ENCODE data around the gene SCG2. TPM values are rescaled to one million over a fixed set of nuclear protein-coding genes. Genes with fewer than 3 reads are reported as not detected.

Gene SCG2
- total and polyA plus RNA-seq, 2 of the 4 experiments (the other 2 are of a cell fraction): 0.36 to 0.46 TPM

DNA sequence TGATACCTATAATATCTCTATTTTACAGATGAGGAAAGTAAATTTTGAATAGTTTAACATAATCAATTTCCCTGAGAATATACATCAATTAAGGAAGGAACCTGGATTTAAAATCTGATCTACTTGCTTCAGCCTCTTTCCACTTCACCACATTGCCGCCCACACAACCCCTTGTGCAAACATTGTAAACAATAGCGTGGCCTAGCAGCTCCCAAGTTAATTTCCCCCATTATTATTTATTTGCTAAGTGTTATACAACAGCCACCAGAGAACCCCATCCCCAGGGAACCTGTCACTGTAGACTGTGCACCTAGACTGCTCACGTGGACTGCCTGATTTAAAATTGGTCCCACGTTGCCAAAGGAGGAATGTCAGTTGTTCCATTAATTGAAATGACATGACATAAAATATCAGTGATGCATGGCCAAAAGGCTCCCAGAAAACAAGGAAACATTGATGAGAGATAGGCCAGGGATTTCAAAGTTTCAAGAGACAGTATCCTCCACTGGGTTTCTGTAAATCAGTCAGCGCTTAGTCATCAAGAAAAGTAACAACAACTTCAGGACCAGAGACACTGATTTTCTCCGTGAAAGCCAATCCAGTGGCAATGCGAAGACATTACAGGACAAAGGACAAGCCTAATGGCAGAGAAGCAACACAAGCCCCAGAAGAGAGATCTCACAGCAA is 41.3 kb downstream of the SCG2 start:
- H3K18ac ChIP-seq (ENCODE audit: low read depth, low read length): no peak overlapping the region
- POLR2A ChIA-PET (ENCODE audit: unreplicated experiment): no interaction called here
- no peaks in the 10 kb centered on the region for H3K9me3 ChIP-seq (ENCODE audit: control insufficient read depth, insufficient read depth, low read length)
- WGBS, 2 experiments (ENCODE audit: extremely low coverage in 2 of 2, insufficient read length in 1 of 2): 100% methylated on average over 1 of the region's 7 CpGs; no CpG with 5 or more reads in 1 of the 2 experiments
- no peak overlapping the region for H4K91ac ChIP-seq (ENCODE audit: insufficient read depth, low read depth, low read length)
- no peak overlapping the region for H3K9ac ChIP-seq (ENCODE audit: low read depth, low read length)
- no peak overlapping the region for H3K14ac ChIP-seq (replicated peaks; ENCODE audit: low read depth, low read length)
- H3K36me3 ChIP-seq (ENCODE audit: control insufficient read depth, insufficient read depth, low read length): no peaks in the 10 kb centered on the region
- ATAC-seq (ENCODE audit: low read depth): peak; percentile 67; the same call in 1 of the 2 replicates
- H2AFZ ChIP-seq (replicated peaks; ENCODE audit: low read length, poor library complexity): no peak overlapping the region
- no peak overlapping the region for H2AK9ac ChIP-seq (replicated peaks; ENCODE audit: low read depth, low read length, poor library complexity)
- H3K9me1 ChIP-seq (ENCODE audit: insufficient read depth, low read length): 0 out of 2 replicates have a peak, but pooled peaks cover 2% of the 10 kb centered on the region
- peaks cover 2% of the 10 kb centered on the region; the same call in 1 of the 2 replicates for H3K4me1 ChIP-seq (ENCODE audit: control insufficient read depth, insufficient read depth, low read length)
- no peak overlapping the region for H4K8ac ChIP-seq (ENCODE audit: low read depth in 2 of 2, low read length in 2 of 2)
- intact Hi-C loops (cut with micrococcal nuclease): no loop called here
- peak overlapping the region; percentile 52; the same call in 1 of the 2 replicates for H2BK20ac ChIP-seq (ENCODE audit: low read depth, low read length)
- H3K23ac ChIP-seq (ENCODE audit: low read depth, low read length): no peak overlapping the region
- no peak overlapping the region for H4K5ac ChIP-seq (ENCODE audit: low read depth, low read length)
- no peak overlapping the region for H3K27ac ChIP-seq (ENCODE audit: insufficient read depth, low read length)
- dilution Hi-C loops (cut with HindIII; ENCODE audit: low sequenced_read_pairs, unreplicated experiment): no loop called here
- in situ Hi-C loops (cut with MboI; ENCODE audit: low sequenced_read_pairs): no loop called here
- H2BK5ac ChIP-seq (ENCODE audit: low read depth, low read length, poor library complexity, severe bottlenecking): no peak overlapping the region
- CTCF ChIA-PET: no interaction called here
- no peak overlapping the region; the same call in 1 of the 2 replicates for H2AK5ac ChIP-seq (ENCODE audit: low read depth, low read length)
- no TSS peak for BruUV-seq (replicated peaks)
- peak overlapping the region; percentile 51; the same call in 2 of the 3 replicates for H2BK15ac ChIP-seq (ENCODE audit: low read depth, low read length)
- no peaks in the 10 kb centered on the region for H3K79me1 ChIP-seq (ENCODE audit: low read depth in 1 of 2, low read length in 2 of 2)
- TF ChIP-seq MAFK (IDR thresholded peaks at IDR 0.05; ENCODE audit: low read depth, low read length): peak; percentile 55; the same call in 1 of the 2 replicates
- TF ChIP-seq NFE2L2 (IDR thresholded peaks at IDR 0.05; ENCODE audit: low read depth, low read length): no peak
- no peak overlapping the region for H3K56ac ChIP-seq (ENCODE audit: extremely low read depth, insufficient read depth, low read length)
- H3K27me3 ChIP-seq (ENCODE audit: control insufficient read depth, insufficient read depth, low read length): no peaks in the 10 kb centered on the region
- H4K20me1 ChIP-seq (ENCODE audit: insufficient read depth, low read length): no peaks in the 10 kb centered on the region
- peak overlapping the region; percentile 42; the same call in 1 of the 2 replicates for H3K4ac ChIP-seq (ENCODE audit: low read depth, low read length)
- no peak overlapping the region for H3K4me3 ChIP-seq (ENCODE audit: insufficient read depth, low read depth, low read length)
- 0 out of 2 replicates have a peak overlapping the region, but pooled peaks have one; percentile 11 for H2BK120ac ChIP-seq (ENCODE audit: low read depth, low read length)
- H3K4me2 ChIP-seq (ENCODE audit: low read depth, low read length): no peak overlapping the region
- DNase-seq: peak; percentile 49

Measured in IMR-90 (cell line).